Vagina (tissue), 2 donors: Measurements from ENCODE around the gene CDO1.

Source experiments
- POLR2A ChIP-seq, 2 donors: fragments of 450-650 bp; IDR thresholded peaks; one replicate each; pipeline ENCODE4 v1.6.1; 2017; ENCODE audit warnings: antibody characterized with exemption in 2 of 2, mild to moderate bottlenecking in 2 of 2, moderate library complexity in 2 of 2
- TF ChIP-seq, protein P1 (sequence below), 3 experiments: fragments of 450-650 bp in 2 of 3; fragments of 200-600 bp in 1 of 3; sonication (generic) in 1 of 3; IDR thresholded peaks; one replicate each; pipeline ENCODE4 v1.5.1; 2017 to 2019; ENCODE audit warnings: antibody characterized with exemption in 3 of 3, mild to moderate bottlenecking in 2 of 3, moderate library complexity in 2 of 3

DNA sequence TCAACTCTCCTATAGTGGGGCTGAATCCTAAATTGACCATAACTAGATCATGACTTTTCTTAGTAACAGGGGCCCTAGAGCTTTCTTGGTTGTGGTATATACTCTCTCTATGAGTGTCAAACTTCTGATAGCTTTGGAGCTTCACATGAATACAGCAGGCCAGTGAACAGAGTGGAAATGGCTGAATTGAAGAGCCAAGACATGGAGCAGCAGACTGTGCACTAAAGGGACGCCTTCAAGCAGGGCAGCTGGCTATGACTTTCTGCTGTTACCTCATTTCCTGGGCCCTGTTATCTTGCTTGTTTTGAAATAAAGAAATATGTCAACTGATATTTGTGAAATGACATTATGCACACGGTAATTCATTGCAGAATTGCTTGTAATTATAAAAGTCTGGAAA lies 16.4 kb downstream of the CDO1 start:
- TF ChIP-seq, protein P1, sequence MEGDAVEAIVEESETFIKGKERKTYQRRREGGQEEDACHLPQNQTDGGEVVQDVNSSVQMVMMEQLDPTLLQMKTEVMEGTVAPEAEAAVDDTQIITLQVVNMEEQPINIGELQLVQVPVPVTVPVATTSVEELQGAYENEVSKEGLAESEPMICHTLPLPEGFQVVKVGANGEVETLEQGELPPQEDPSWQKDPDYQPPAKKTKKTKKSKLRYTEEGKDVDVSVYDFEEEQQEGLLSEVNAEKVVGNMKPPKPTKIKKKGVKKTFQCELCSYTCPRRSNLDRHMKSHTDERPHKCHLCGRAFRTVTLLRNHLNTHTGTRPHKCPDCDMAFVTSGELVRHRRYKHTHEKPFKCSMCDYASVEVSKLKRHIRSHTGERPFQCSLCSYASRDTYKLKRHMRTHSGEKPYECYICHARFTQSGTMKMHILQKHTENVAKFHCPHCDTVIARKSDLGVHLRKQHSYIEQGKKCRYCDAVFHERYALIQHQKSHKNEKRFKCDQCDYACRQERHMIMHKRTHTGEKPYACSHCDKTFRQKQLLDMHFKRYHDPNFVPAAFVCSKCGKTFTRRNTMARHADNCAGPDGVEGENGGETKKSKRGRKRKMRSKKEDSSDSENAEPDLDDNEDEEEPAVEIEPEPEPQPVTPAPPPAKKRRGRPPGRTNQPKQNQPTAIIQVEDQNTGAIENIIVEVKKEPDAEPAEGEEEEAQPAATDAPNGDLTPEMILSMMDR (IDR thresholded peaks at IDR 0.05), result no peak
- no peak for TF ChIP-seq POLR2A (IDR thresholded peaks at IDR 0.05)
